Muscle of arm (tissue), 12 donors: ENCODE data around the gene RAB44. TPM values are rescaled to one million over a fixed set of nuclear protein-coding genes. Genes with fewer than 3 reads are reported as not detected.
A peak's percentile ranks its signal among the peaks of the same experiment; 100 is the strongest.

ENCODE experiments used
- DNase-seq: peaks from one replicate; pipeline ENCODE4 v3.0.0-alpha.2; 2013
- polyA plus RNA-seq, 12 donors: library from polyadenylated mRNA; unstranded; fragments of 120-200 nt; gene quantifications; one replicate each; pipeline ENCODE4 v1.2.1, GENCODE V29; 2013; ENCODE audit not compliant: insufficient read length in 12 of 12

RAB44 gene
- polyA plus RNA-seq, 12 donors = 0.04 to 0.50 (median 0.10) TPM; not detected in 4

DNA sequence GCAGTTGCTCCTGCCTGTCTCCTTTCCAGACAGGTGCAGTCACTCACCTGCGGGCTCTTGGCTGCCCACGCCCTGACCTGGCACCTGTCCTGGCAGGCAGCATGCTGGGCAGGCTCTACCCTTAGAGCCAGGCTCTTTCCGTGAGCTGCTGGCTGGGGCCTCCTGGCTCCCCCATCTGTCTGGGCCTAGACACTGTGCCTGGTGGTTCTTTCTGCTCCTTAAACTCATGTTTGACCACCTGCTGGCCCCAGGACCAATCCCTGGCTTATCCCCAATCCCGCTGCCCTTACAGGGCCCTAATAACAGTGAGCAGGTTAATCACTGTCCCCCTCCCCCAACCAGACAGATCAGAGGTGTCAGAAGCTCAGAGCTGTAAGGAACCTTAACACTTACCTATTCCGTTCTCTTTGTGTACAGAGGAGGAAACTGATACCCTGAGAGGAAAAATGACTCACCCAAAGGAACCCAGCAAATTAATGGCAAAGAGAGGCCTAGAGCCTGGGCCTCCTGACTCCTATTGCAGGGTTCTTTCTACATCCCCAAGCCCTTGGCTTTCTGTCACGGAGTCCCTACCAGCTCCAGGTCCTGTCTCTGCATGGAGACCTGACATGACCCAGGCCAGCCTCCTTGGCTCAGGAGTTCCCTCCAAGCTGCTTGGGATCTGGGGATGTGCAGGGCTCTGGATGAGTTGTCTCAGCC lies 54.7 kb downstream of the RAB44 start:
- no peak for DNase-seq

DNA sequence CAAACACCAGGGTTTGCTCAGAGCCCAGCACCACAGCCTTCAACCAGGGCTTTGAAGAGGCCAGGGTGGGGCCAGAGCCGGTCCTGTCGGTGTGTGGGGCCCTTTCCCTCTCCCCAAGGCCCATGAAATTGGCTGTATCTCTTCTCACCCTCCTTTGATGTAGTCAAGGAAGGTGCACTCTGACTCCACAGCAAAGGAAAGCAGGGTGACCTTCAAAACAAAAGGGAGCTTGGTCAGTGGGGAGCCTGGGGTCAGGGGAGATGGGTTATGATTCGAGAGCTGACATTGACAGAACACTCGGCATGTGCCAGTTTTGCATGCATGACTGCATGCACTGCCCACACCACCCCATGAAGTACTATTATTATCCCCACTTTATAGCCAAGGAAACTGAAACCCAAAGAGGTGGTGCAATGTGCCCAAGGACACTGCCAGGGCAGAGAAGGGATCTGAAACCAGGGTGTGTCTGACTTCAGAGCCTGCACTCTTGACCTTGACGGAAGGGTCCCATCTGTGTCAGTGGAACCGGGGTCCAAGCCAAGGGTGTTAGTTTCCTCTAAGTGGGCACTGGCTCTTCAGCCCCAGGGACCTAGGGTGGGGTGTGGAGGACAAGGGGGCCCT lies 55.4 kb downstream of the RAB44 start:
- DNase-seq = no peak

DNA sequence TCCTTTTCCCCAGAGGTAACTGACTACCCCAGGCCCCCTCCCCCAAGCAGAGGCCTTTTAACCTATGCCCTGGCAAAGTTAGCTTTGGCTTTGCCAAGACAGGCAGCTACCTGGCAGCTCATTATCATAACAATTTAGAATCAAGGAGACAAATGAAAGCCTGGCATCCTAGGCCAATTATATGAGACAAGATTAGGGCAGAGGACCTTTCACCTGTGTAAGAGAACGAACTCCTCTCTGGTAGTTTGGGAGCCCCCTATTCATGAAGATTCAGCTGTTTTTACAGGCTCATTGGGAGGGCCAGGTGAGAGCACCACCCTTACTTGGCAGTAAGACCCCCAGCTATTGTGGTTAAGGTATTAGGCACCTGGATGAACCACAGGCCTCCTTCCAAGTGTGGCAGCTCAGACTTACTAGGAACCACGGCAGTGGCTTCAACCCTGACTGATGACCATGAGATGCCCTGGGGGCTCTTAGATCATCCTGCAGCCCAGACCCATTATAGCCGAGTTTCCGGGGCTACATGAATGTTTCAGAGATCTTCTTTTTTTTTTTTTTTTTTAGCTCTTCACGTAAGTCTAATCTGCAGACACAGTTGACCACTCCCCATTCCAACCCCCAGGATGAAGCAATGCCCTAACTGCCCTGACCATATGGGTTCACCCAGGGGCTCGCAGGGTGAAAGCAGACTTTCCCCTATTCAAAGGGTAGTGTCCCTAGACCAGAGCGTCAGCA lies 56.2 kb downstream of the RAB44 start:
- no peak for DNase-seq

DNA sequence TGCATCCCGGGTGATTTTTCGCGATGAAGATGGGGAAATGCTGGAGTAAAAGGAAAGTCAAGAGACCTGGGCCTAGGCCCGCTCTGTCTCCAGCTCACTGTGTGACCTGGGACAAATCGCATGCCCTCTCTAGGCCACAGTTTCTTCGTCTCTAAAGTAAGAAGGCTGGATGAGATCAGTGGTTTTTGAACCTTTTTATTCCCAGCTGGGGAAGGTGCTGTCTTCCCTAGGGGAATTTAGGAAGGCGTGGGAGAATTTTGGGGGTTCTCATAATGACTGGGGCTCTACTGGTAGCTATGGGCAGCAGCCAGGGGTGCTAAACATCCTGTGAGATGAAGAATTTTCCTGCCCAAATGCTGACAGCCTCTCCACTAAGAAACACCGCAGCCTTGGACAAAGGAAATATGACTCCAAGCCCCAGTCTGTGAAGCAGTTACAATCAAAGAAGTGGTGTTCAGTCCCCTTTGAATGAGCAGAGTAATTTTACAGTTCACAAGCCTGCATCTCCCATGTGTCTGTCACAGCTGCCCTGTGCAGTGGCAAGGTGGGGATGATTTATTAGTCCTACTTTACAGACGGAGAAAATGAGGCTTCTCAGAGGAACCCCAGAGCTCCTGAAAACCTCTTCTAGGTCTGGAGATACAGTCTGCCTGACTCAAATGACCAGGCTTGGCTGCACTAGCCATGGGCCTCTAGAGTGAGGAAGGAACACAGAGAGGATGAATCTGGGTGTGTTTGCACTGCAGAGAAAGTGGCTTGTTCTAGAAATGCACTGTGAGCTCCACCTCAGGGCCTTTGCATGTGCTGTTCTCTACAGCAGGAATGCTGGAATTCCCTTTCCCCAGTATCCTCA lies 57.2 kb downstream of the RAB44 start:
- no peak for DNase-seq

DNA sequence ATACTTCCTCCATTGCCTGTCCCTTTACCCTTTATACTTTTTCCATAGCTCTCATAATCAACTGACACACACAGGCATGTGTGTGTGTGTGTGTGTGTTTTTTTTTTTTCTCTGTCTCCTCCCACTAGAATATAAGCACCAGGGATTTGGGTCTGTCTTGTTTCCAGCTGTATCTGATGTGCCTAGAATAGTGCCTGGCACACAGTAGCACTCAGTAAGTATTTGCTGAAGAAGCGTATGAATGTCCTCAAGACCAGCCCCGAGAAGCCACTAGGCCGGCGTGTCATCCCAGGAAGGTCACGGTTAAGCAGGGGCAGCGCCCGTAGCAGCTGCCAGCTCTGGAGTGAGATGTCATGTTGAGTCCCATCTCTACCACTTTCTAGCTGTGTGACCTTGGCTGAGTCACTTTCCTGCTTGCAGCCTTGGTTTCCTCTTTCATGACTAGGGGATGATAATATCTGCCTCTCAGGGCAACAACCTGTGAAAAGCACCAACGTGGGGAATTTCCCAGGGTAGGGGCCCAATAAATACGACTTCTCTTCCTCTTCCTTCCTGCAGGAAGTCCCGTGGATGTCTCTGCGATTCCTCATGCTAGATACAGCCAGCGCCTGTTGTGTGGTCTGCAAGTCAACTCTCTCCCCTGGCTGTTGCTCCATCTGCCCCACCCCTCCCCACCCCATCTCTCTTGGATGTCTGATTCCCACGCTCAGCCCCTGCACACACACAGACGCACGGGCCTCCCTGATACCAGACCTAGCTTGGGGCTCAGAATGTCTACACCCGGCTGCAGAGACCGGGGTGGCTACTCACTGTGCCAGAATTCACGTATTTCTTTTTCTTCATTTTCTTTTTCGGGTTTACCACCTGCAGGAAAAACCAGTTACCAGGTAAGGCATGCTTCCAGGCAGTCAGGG lies 58.1 kb downstream of the RAB44 start:
- no peak for DNase-seq

DNA sequence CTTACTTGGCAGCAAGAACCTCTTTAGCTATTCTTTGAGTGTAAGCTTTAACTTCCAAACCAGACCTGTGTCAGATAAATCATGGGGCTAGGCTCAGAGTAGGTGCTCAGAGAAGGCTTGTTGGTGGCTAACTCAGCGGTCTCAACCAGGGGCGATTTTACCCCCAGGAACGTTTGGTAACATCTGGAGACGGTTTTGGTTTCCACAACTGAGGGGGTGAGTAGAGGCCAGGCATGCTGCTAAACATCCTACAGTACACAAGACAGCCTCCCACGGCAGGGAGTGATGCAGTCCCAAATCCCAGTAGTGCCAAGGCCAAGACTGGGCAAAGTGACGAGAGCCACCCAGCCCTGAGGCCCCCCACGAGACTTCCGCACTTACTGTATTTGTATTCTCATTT lies 59.2 kb downstream of the RAB44 start:
- no peak for DNase-seq

DNA sequence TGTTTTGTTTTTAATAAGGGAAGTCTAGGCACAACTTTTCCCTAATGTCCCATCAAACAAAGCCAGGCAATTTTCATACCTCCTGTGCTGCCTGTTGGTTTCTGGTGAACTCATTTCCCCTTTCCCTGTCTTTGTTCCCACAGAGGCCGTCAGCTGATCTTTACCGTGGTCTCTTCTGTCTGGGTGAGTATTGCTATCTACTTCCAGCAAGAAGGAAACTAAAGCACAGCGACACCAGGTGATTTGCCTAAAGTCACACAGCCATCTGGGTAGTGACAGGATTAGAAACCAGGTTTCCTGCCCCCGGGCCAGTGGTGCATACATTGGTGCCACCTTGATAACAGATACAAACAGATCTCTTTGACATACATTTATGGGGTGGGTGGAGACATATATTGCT lies 59.6 kb downstream of the RAB44 start:
- DNase-seq = no peak

DNA sequence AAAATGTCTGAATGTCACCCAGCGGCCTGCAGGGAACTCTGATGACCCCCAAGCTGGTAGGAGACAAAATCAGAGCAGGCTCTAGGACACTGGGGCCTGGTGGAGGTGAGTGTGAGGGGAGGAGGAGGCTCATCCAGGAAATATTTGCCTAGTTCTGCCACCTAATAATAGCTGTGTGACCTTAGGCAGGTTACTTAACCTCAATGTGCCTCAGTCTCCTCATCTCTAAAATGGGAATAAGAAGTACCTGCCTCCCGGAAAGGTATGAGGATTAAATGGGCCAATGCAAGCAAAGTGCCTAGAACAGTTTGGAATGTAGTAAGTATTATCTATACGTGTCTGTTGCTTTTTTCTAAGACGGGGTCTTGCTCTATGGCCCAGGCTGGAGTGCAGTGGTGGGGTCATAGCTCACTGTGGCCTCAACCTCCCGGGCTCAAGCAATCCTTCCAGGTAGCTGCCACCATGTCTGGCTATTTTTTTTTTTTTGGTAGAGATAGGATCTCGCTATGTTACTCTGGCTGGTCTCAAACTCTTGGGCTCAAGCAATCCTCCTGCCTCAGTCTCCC lies 60.4 kb downstream of the RAB44 start:
- DNase-seq = no peak

DNA sequence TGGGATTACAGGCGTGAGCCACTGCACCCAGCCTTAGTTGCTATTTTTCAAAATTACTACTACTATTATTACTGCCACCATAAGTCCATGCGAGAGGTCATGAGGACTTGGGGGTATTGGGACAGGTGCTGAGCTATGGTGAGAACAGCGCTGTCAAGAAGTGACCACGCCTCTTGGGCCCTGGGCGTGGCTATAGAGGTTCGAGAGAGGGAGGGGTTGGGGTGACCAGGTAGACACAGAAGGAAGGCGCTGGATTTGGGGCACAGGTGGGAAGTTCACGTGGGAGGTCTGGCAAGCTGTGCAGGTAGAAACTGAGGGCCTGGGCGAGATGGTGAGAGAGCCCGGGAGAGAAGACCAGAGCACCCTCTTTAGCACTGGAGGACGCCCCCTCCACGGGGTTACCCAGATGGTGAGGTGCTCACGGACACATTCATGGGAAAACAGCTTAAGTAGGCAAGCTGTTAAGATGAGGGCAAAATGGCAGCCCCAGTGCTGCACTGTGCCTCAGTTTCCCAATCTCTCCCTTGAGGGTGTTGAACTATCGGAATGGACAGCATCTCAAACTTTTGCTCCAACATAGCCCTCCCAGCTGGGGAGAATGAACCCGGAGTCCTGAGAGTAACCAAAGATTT lies 61.0 kb downstream of the RAB44 start:
- no peak for DNase-seq

DNA sequence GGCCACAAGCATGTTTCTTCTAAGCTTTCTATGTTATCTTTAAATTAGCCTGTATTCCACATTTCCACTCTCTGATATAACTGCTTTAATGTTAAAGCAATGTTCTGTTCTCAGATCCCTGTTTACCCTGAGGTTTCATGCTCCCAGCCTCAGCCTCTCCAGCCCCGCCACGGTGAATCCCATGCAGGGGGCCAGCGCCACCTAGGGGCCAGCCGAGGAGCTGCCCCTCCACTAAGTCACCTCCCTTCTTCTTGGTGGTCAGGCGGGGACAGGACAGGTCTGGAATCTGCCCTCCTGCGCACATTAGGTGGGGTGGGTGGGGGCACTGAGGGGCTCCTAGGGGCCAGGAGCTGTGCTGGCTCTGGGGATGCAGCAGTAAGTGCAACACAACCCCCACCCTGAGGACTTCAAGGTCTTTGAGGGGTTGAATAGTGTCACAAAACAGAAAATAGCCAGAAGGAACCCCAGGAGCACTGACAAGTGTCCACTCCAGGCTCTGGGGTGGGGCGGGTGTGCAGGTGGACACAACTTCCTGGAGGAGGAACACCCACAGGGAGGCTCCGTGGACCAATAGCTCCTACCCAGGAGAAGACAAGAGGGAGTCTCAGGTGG lies 61.6 kb downstream of the RAB44 start:
- peak; percentile 80 for DNase-seq

DNA sequence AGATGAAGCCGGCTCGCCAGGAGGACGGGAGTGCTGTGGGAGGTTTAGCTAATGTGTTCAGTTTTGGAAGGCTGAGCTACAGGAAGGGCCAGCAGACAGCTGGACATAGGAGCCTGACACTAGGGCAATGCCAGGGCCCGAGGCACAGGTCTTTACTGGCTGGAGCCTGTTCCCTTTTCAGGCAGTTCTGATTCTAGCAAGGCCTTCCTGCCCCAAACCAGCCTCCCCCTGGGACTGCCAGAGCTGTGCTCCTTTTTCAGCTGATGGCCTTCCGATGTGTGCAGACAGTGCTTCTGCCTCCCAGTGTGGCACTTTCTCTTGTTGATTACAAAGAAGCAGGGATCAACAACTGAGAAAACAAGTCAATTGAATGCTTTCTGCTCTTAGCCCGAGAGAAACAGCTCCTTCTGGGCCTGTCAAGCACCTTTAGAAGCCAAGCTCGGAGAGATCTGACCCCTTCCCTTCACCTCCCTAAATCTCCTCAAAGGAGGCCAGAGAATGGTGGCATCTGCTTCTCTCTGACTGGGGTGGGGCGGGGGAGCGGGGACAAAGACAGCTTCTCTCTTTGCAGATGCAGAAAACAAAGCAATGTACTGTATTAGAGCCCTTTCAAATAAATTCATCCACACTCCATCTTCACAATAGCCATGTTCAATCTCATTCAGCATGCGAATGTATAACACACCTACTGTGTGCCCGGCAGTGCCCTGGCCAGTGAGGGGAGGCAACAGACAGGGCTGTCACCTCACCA lies 63.2 kb downstream of the RAB44 start:
- no peak for DNase-seq

DNA sequence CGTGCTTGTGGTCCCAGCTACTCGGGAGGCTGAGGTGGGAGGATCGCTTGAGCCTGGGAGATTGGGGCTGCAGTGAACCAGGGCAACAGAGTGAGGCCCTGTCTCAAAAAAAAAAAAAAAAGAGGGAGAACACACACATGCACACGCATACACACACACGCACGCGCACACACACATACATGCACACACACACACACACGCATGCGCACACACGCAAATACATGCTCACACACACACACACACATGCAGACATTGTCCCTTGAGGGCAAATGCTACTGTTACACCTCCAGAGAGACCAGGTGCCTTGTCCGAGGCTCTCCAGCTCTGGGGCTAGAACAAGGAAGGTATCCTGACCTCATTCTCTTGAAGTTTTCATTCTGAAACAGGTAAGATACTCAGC lies 64.5 kb downstream of the RAB44 start:
- DNase-seq = no peak

DNA sequence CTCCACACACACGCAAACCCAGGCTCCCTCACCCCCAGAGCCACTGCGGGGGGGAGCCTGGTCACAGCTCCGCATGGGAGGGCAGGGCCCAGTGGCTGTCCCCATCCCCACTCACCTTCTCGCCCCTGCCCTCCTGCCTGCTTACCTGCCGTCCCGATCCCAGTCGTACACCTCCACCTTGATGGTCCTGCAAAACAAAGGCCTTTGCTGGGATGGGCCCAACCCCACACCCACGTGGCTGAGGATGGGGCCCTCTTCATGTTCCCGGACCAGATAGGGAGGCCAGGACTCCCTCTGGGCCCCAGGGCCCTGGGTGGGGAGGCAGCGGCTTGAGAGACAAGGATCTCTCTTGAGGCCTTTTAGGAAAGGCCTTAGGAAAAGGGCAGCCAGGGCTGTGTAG lies 67.6 kb downstream of the RAB44 start:
- DNase-seq = no peak

DNA sequence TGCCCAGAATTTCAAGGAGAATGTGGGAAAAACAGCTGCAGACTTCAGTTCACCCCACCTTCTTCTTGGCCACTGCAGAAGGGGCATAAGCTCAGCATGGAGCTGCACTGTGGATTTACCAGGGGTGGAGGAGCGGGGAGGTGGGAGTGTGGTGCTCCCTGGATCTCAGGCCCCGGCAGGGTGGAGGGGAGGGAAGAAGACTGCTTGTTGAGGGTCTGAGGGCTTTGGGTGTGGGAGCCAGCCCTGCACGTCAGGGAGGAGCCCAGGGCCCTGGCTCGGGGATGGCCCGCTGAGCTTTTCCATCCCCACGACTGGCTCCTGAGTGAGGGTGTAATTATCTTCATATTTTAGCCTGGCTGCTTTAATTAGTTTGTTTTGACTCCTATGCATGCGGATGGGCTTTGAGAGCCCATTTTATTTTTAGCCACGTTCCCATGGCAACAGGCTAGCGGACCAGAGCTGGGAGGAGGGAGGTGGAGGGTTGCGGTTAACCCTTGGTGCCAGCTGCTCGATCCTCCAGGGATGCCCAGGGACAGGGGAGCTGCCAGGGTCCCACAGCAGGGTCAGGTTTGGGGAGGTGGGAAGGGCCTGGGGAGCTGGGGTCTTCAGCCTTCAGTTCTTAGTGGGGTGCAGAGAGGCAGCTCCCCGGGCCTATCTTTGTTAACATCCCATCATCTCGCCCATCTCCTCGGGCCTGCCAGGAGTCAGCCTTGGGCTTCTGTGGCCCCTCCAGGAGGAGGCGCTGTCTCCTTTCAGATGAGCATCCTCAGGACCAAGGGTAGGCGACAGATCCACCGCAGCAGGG lies 68.2 kb downstream of the RAB44 start:
- peak; percentile 86 for DNase-seq

DNA sequence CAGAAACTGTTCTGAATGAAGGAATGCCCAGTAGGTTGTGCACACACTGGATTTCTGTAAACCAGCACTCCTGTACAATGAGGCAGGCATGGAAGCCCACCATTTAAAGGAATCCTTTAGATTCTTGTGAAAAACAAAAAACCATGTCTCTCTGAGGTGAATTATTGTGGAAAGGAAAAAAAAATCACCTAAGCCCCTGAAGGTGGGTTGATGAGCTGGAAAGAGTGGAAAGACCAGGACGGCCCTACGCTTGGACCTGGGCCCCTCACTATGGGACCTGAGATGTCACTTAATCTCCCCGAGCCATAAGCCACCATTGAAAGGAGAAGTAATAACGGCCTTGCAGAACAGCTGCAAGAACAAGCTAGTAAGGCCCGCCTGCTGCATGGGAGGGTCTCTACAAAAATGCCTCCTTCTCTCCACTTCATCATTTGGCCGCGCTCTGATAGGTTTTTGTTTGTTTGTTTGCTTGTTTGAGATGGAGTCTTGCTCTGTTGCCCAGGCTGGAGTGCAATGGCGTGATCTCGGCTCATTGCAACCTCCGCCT lies 68.8 kb downstream of the RAB44 start:
- DNase-seq = no peak

DNA sequence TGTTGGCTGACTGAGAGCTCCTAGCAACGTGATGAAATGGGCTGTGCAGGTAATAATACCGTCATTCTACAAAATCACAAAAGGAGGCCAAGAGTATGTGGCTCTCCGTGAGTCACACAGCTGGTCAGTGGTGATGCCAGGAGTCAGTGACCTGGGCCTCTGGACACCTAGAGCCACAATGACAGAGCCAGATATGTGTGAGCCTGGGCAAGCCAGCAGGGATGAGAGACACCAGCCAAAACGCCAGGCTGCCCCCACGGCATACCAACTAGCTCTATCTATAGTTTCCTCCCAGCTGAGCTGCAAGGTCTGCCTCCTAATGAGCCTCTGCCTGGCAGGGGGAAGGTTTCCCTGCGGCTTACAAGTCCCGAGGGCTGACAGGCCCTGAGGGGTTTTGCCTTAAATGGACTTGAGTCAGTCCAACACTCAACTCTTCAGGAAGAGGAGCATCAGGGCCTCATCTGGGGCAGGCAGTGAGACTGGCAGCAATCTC lies 71.6 kb downstream of the RAB44 start:
- DNase-seq = no peak

DNA sequence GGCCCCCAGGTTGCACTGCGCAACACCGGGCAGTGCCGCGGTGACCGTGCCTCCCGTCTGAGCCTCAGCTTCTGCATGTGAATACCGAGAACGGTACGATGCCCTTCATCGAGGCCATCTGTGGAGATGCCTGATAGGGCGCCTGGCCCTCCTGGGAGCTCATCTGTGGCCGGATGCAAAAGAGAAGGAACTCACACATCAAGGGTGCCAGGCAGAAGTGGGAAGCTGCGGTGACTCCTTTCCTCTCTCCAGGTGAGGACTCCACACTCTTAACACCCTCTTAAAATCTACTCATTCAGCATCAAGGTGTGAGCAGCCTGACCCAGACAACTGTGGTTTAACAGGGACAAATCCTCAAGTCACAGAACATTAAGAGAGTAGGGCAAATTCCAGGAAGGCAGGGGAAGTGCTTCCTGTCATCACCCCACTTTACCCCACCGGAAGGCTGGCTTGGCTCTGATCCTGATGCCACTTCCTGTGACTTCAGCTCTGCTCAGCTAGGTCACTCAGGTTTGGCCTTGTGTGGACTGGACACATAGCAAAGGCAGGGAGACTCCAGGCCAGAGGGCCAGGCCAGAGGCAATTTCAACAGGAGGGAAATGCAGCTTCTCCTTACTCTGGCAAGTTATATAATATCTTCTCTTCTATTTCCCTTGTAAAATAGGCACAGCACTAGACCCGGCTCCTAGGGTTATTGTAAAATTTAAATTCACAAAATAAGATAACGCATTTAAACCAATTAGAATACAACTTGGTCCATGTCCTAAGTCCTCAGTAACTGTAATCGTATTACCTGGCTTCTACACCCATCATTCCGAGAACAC lies 72.3 kb downstream of the RAB44 start:
- DNase-seq = no peak
